Regular cardiac myocyte (primary cell): Measurements from ENCODE around the gene OR4X2. TPM values are rescaled to one million over a fixed set of nuclear protein-coding genes. Genes with fewer than 3 reads are reported as not detected.

Source experiments
- total RNA-seq: library from RNA; depleted of rRNA; stranded (reverse); fragments of >200 nt; gene quantifications from 2 replicates; pipeline ENCODE4 v1.2.3, GENCODE V29; 2014

The OR4X2 gene
- total RNA-seq, result not detected in 2 replicates

GRCh38 chr11:48244804-48245203 lies at the start of gene OR4X2:
Gene OR4X2 (plus strand): TSS chr11:48245104. CDS start chr11:48245104, 0 bp downstream.

GRCh38 chr11:48216510-48216909 lies 28.4 kb upstream of the OR4X2 start, which contains the start of gene OR4B1:
Gene OR4B1 (plus strand): TSS chr11:48216810. CDS start chr11:48216810, 0 bp downstream.

GRCh38 chr11:48263423-48263911 lies 18.6 kb downstream of the OR4X2 start, which contains the start of gene OR4X1:
Gene OR4X1 (plus strand): TSS chr11:48263861. CDS start chr11:48263861, 0 bp downstream.

Other genes with a start within 250 kb of the OR4X2 start
- not detected in 2 replicates for gene OR4B1, start 28.3 kb upstream of the OR4X2 start, total RNA-seq
- not detected in 2 replicates for gene OR4X1, start 18.8 kb downstream of the OR4X2 start, total RNA-seq
- gene OR4S1, start 61.1 kb downstream of the OR4X2 start, total RNA-seq, result not detected in 2 replicates
- not detected in 2 replicates for gene OR4C3, start 79.8 kb downstream of the OR4X2 start, total RNA-seq
- not detected in 2 replicates for gene OR4C5, start 121.4 kb downstream of the OR4X2 start, total RNA-seq
- gene OR4A47, start 243.7 kb downstream of the OR4X2 start, total RNA-seq, result not detected in 2 replicates